Thyroid gland (tissue), 4 donors: ENCODE measurements around the gene PTPRN2.

ENCODE experiments used
- POLR2A ChIP-seq, 2 donors: fragments of 450-650 bp; IDR thresholded peaks; one replicate each; pipeline ENCODE4 v1.6.1; 2017; ENCODE audit warnings: antibody characterized with exemption in 2 of 2, mild to moderate bottlenecking in 2 of 2, moderate library complexity in 1 of 2
- TF ChIP-seq, protein P1 (sequence below), 6 experiments: fragments of 200-600 bp in 3 of 6; fragments of 450-650 bp in 3 of 6; sonication (generic) in 3 of 6; IDR thresholded peaks; one replicate each; pipeline ENCODE4 v1.5.1; 2016 to 2019; ENCODE audit warnings: antibody characterized with exemption in 6 of 6, mild to moderate bottlenecking in 2 of 6, inconsistent platforms in 1 of 6, moderate library complexity in 1 of 6

DNA sequence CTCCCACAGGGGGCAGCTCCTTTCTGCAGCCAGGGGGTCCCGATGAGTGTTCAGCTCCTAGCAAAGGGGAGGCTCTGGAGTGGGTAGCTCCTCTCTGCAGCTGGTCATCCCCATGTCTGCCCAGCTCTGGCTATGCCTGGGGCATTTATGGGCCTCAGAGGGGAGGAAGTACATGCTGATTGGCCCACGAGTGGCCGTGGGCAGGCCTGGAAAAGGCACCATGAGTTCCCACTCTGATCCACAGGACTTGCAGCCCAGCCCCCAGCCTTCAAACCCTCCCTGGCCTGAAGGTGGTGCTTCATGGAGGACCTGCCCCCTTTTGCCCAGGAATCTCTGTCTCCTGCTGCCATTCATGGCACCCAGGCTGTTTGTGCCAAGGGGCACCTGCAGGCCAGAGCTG, 982.0 kb downstream of the PTPRN2 start:
- TF ChIP-seq, protein P1, sequence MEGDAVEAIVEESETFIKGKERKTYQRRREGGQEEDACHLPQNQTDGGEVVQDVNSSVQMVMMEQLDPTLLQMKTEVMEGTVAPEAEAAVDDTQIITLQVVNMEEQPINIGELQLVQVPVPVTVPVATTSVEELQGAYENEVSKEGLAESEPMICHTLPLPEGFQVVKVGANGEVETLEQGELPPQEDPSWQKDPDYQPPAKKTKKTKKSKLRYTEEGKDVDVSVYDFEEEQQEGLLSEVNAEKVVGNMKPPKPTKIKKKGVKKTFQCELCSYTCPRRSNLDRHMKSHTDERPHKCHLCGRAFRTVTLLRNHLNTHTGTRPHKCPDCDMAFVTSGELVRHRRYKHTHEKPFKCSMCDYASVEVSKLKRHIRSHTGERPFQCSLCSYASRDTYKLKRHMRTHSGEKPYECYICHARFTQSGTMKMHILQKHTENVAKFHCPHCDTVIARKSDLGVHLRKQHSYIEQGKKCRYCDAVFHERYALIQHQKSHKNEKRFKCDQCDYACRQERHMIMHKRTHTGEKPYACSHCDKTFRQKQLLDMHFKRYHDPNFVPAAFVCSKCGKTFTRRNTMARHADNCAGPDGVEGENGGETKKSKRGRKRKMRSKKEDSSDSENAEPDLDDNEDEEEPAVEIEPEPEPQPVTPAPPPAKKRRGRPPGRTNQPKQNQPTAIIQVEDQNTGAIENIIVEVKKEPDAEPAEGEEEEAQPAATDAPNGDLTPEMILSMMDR (IDR thresholded peaks at IDR 0.05) = no peak
- TF ChIP-seq POLR2A (IDR thresholded peaks at IDR 0.05) = no peak
